ENCODE data around the gene TRIM66.

TRIM66 gene, protein sequence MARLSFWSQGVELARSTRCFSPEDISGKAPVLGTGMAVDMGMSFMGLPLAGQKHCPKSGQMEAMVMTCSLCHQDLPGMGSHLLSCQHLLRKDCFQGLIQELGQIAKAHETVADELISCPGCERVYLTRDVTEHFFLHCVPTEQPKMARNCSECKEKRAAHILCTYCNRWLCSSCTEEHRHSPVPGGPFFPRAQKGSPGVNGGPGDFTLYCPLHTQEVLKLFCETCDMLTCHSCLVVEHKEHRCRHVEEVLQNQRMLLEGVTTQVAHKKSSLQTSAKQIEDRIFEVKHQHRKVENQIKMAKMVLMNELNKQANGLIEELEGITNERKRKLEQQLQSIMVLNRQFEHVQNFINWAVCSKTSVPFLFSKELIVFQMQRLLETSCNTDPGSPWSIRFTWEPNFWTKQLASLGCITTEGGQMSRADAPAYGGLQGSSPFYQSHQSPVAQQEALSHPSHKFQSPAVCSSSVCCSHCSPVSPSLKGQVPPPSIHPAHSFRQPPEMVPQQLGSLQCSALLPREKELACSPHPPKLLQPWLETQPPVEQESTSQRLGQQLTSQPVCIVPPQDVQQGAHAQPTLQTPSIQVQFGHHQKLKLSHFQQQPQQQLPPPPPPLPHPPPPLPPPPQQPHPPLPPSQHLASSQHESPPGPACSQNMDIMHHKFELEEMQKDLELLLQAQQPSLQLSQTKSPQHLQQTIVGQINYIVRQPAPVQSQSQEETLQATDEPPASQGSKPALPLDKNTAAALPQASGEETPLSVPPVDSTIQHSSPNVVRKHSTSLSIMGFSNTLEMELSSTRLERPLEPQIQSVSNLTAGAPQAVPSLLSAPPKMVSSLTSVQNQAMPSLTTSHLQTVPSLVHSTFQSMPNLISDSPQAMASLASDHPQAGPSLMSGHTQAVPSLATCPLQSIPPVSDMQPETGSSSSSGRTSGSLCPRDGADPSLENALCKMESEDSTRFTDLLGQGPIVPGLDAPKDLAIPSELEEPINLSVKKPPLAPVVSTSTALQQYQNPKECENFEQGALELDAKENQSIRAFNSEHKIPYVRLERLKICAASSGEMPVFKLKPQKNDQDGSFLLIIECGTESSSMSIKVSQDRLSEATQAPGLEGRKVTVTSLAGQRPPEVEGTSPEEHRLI (N-terminal part only)

DNA sequence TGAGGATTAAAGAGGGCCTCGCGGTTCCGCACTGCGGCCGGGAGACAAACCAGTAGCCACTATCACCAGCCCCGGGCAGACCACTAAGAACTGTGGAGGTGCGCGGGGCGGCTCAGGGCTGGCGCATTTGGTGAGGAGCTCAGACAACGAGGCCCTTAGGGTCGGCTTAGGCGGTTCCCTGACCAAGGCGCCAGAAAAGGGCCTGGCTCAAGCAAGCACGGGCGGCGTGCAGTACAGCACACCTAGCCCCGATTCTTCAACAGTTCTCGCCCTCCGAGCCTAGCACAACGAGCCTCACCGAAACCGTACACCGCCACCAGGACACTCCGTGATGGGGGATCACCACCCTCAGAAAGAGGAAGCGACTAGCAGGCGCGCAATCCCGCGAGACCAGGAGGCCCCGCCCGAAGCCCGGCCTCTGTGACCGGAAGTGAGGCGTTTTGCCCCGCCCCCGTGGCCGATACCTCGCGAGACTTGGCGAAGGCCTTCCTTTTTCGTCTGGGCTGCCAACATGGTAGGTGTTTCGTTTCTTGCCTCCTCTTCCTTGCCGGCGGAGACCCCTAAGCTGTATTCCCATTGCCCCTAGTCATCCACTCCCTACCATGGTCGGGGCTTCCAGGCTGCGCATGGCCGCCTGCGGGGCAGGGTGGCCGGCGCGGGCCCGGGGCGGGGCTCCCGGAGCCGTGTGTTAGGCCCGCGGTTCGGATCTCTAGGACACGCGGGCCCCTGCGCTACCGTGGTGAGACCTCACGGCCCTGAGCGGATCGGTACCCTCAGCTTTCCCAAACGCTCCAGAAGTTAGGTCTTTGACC is at the start of gene TRIM66, which contains the start of gene RPL27A:
TSS of gene TRIM66 (minus strand) at position 363 of the 812 bp plus-strand sequence. CDS start 10,391 bp downstream, outside the sequence.
TSS of gene RPL27A (plus strand) at position 490 of the 812 bp plus-strand sequence. CDS start at position 512, 22 bp downstream.
- DNase-seq, result peak; percentile 82

DNA sequence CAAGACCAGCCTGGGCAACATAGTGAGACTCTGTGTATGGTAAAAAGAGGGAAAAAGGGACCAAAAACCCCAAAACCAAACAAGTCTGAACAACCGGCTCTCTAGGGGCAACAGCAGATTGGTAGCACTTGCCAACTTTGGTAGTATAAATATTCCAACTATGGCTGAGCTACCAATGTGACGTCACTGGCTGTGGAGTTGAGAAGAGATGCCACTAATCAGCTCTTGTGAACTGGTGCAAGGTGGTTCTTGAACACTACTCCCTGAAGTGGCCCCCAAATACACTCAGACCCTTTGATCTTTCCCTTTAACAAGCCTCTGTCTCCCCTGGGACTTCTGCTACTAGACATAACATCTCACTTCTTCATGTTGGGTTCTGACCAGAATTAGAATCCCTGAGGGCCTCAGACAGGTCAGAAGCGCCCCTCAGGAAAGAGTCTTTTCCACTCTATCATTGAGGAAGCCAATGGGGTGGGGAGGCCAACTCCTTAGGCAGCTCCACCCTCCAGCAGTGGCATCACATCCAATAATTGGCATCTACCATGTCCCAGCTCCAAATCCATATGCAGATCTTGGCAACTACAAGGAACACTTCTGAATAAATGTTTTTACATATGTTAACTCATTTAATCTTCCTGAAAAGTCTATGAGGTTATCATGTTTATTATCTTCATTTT is 49.3 kb upstream of the TRIM66 start:
- DNase-seq, result no peak

DNA sequence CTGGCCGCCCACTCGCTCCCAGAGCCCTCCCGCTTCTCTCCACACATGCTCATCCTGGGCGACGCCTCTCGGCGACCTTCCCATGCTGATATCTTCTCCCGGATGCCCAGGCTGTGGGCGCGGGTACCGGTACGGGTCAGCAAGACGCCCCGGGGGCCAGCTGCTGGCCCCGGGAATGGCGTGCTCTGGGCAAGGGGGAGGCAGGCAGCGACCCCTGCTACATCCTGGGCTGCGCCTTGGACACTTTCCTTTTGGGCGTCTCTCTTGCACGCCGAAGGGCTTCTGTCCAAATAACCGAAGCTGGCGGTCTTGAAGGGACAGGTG is 48.2 kb upstream of the TRIM66 start:
- no peak for DNase-seq

DNA sequence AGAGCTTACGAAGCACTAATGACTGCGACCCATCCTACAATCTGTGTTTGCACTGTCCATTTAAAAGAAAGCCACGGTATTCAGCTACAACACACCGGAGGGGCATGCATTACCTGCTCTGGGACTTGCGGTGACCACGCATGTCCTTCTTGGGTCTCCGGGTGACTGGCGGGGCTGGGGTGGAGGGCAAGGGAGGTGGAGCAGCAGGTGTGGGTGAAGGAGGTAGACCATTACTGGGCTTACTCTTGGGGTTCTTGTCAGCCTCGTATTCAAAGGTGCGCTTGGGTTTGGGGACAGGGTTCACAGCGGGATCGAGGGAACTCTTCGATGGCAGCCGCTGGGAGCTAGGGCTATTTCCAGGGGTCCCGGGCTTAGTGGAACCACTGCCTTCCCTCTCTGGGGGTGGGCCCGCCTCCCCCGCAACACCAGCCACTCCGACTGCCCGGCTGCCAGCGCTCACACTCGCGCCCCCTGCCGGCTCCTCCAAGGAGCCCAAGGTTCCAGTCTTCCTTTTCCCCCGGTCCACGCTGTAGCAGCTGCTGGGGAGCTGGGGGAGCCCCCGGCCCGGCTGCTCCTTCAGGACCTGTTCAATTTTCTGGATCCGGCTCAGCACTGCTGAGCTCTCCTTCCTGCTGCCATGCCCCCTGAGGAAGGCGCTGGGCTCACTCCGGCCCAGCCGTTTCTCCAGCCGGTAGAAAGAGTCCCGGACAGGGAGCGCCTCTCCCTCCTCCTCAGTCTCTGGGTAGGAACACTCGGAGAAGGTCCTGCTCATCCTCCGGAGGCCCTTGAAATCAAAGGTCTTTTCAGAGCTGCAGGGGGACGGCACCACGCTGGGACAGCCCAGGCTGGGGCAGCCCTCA is 47.6 kb upstream of the TRIM66 start:
- no peak for DNase-seq

DNA sequence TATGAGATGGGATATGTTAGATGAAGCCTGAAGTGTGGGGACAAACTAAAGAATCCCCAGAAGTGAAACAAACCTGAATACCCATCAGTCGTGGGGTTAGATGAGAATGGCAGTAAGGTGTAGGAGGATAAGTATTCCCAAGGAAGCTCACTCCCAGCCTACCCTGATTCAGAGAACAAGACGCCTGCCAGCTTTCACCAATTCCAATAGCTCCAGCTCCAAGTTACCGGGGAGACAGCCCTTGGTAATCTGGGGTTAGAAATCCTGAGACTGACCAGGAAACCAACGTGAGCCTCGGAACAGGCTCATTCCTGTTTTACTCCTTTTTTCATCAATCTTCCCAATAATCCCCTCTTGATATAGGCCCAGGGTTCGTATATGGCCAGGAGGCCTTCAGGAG is 46.6 kb upstream of the TRIM66 start:
- no peak for DNase-seq

DNA sequence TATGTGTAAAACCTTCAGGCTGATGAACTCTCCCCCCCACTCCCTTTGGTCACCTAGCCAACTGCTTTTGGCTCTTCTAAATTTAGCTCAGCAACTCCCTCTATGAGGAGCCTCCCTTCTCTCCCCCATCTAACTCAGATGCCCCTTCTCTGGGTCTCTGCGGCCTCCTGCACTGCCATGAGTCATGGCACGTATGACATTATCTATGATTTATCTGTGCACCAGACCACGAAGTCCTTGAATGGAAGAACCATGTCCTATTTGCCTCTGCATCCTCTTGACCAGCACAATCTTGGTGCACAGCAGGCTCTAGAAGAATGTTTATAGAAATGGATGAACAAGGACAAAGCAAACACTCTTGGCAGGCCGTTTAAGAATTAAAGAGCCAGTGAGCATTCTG is 46.1 kb upstream of the TRIM66 start:
- no peak for DNase-seq

DNA sequence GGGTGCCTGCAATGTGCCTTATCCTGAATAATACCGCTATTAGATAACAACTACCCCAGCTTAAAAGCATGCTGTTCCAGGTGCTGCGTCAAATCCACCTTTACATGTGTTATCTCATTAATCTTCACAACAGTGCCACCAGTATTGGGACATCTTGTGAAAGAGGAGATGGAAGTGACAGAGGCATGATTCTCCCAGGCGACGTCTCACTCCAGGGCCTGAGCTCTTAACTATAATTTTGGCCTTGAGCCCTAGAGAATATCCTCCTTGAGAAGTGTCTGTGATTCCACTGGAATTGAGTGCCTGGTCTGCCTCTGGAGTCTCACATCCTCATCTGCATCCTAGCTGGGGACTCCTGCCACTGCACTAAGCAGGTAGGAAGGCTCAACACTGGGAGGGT is 43.9 kb upstream of the TRIM66 start:
- no peak for DNase-seq

DNA sequence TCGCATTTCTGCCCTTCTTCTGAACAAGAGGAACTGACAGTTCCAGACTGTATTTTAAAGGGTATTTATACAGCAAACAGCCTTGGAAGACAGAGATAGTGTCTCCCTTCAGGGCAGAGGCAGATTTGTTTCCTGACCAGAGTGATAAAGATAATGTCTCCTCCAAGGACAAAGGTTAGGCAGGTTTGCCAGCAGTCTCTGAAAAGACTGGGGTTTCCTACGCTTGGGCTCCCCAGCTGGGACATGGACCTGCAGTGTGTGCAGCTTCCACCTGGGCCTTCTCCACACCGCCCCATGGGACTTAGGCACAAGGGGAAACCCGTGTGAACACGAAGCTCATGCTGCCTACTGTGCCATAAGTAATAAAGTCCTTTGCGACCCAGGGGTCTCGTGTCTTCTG is 42.2 kb upstream of the TRIM66 start:
- no peak for DNase-seq

DNA sequence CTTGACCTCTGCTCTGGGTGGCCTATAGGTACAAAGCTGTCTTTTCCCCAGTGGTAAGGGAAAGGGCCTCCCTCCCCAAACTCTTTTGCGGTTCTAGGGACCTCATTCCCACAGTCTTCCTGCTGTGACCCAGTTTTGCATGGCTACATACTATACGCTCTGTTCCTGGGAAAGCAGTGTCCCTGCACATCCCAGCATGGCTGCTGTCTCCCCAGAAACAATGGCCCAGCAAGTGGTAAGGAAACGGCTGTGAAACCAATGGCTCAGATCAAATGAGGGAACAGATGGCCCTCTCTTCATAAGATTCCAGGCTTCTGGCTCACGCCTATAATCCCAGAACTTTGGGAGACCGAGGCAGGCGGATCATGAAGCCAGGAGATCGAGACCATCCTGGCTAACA is 41.2 kb upstream of the TRIM66 start:
- no peak for DNase-seq

DNA sequence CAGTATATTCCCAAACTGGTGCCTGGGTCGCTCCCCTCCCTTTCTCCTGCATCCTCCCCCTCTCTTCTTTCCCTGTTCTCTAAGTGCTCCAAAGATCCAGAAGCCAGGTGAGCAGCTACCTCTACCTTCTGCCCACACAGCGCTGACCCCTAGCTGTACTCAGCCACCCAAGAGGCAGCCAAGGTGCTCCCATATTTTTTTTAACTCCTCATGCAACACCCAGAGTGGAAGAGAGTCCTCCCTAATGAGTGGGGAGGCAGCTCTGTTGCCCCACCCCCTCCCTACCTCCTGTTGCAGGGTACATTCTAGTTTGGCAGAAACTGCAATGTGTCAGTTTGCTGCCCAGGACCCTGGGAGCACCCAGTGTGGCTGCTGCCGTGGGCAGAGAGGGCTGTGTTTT is 40.3 kb upstream of the TRIM66 start:
- DNase-seq, result no peak

DNA sequence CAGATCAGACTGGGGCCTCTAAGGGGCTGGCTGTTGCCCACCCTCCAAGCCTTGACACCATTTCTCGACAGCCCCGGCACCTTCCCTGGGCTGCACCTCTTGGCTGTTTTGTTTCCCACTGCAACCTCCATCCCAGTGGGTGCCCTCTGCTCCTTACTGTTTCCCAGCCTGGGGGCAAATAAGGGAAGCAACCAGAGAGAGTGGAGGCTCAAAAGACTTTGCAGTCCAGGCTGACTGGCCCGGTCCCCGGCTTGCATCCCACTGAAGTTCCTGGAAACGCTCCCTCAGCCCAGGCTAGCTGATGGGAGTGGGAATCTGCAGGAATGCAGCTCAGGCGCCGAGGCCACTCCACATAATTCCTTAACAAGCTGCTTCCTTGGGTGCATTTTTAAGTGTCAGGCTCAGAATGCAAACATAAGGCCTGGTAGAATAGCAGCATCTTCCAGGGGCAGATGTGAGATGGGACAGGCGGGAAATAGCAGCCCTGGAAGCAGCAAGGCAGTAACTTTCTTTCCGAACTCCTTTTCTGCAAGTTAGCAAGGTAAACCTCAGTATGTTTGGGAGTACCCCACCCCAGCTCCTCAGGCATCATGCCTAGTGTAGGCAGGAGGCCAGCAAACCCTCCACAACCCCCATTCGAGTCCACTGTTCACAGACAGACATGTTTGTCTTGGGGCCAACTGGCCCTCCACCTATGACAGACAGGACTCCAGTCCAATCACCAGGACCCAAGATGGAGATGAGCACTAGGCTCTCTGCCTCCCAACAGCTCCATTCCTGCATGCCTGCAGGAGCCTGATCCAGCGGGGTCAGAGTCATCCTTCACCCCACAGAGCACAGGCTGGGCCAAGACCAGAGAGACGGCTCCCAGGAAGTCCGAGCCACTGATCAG is 39.4 kb upstream of the TRIM66 start:
- no peak for DNase-seq

DNA sequence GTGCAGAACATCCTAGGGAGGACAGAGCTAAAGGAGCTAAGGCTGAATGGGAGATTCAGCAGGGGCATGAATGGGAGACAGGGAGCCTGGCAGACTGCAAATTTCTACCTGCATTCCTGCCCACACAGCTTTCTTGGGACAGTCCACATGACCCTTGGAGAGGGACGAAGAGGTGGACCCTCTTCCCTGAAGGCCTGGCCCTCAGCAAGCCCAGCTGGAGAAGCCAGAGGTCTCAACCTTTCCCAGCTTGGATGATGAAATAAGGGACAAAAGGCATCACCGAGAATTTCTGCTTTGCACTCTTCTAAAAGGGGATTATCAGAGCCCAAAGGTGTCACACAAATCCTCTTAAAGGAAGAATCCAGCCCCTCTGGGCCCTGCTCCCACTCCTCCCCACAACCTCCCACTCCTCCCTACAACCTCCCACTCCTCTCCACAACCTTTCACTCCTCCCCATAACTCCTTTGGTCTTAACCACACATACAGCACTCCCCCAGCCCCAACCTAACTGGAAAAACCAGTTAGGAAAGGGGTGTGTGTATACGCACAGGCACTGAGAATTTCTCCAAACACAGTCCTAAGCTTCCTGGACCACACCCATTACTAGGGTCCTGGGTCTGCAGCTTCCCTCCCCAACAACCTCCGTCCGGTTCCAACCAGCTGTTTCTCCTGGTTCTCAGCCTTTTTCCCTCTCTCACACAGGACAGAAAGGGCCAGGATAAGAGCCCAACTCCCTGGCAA is 38.6 kb upstream of the TRIM66 start:
- no peak for DNase-seq

DNA sequence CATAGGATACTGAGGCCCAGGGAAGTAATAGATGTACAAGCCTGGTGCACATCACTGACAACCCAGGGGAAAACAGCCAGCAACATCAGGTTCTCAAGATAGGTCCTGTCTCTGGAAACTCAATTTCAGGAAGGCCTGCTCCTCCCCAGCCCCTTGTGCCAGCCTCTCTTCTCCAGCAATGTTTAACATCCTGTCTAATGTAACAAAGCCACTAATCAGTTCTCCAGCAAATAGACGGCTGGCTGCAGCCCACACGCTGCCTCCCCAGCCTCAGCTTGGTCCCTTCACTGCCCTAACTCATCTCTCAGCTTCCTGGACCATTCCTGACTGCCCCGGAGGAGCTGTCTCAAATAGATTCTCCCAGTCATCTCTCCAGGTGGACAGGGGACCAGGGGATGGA is 37.9 kb upstream of the TRIM66 start:
- no peak for DNase-seq

DNA sequence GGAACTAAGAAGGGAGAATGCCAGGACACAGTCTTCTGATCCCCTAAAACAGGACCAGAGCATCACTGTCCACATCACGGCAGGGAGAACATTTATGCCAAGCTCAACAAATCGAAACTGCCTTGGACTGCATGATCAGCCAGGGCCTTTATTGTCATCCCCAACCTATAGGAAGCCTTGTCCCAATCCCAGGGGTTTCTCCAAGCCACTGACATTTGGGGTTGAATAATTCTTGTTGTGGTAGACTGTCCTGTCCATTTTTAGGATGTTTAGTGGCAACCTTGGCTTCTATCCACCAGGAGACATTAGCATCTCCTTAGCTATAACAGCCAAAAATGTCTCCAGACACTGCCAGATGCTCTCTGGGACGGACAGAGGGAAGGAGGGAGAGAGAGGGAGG is 37.3 kb upstream of the TRIM66 start:
- no peak for DNase-seq

DNA sequence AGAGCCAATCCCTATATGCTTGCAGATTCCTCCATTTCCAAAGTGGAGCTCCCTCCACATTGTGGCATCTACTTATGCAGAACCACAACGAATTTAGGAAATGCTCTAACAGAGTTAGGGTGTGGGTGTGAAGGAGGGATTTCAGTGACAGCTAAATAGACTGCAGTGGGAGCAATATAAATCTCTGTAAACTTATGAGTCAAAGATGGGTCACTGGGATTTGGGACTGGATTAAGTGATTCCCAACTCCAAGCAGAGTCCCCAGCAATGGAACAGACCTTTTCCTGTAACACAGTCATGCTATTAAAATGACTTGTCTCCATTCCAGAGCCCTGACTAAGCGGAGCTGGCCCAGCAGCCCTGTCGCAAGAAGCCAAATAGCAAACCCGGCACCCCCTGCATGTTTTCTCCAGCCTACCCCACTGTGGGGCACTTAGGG is 36.8 kb upstream of the TRIM66 start:
- no peak for DNase-seq

DNA sequence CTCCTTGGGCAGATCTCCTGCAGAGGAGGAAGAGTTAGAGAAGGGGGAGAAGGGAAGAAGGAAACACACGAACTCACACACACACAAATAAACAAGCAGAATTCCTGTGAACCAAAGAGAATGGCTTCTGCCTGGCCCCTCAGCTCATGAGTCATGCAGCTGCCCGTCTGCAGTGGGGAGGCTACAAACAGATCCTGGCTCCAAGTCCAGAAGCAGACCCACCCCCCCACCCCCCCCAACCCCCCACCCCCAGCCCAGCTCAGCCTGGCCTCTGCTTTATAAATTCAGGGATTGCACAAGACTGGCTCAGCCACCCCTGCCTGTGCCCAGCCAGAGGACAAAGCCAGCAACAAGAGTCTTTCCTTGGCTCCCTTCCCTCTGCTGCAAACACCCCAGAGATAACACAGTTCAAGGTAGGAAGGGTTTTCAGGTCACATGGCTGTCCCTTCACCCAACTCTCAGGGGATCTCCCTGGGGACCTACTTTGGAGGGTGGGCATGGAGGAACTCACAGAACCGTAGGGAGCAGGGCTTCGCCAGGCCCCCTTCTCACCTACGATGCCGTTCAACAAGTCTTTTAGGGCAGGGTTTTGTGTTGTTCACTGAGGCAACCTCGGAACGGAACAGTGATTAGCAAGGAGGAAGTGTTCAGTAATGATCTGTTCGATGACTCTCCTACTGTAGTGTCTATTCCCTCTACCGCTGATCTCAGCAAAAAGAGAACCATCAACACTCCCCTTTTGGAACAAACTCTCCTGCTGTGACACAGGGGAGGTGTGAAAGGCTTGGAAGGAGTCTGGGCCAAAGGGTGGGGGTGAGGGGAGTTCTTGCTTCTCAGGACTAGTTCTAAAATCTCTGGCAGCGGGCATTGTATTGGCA is 35.6 kb upstream of the TRIM66 start:
- no peak for DNase-seq

DNA sequence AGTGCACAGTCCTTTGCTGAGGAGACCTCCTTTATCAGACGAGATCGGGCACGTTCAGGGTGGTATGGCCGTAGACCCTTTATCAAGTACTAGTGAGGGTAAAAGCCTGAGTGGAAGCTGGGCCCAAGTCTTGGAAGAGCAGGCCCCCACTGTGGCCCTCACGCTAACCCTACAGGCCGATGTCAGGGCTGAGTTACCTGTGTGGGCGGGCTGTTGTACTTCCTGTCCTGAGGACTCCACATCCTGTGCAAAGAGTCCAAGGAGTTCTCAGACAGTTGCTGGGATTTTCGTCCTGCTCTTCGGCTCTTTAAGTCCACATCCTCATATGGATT is 35.0 kb upstream of the TRIM66 start:
- DNase-seq, result no peak

DNA sequence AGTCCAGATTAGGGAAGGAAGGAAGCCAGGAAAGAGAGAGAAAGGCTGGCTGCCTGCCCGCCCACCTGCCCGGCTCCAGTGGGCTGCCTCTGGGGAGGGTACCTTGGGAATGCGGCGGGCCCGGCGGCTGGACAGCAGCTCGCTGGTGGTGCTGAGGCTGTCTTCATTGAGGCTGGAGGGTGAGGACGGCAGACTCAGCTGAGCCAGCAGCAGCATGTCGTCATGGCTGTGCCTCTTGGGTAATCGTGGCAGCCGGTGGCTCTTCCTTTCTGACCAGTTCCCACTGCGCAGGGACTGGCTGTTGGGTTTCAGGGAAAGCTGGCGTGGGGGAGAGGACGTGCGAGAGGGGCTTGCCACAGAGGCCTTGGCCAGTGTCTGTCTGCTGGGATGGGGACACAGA is 33.0 kb upstream of the TRIM66 start:
- no peak for DNase-seq

Data from NCI-H1694 treated with DMSO at 0.1 percent for 48 hours (cell line).